Mesenchymal stem cell (in vitro differentiated cells and primary cell): ENCODE measurements around the gene PKHD1.

Experiments
- DNase-seq: peaks from one replicate; pipeline ENCODE4 v3.0.0-alpha.2; 2013
- H2AFZ ChIP-seq: one replicate; pipeline ENCODE4 v1.6.1; 2013; ENCODE audit warnings: low read depth, mild to moderate bottlenecking, control low read depth, inconsistent platforms, low read length, moderate library complexity
- H2AK5ac ChIP-seq: 2 replicates; pipeline ENCODE4 v1.6.1; 2013; ENCODE audit warnings: low read length, moderate library complexity, mild to moderate bottlenecking, inconsistent platforms; ENCODE audit not compliant: severe bottlenecking
- H2BK120ac ChIP-seq: one replicate; pipeline ENCODE4 v1.6.1; 2013; ENCODE audit warnings: low read depth, mild to moderate bottlenecking, inconsistent platforms, low read length, moderate library complexity
- H2BK12ac ChIP-seq, 2 experiments: one replicate each; pipeline ENCODE4 v1.6.1; 2013; ENCODE audit warnings: inconsistent platforms in 2 of 2, low read length in 2 of 2, mild to moderate bottlenecking in 2 of 2, moderate library complexity in 2 of 2, control low read depth in 1 of 2
- H2BK15ac ChIP-seq: one replicate; pipeline ENCODE4 v1.6.1; 2013; ENCODE audit warnings: mild to moderate bottlenecking, low read depth, inconsistent platforms; ENCODE audit not compliant: poor library complexity, severe bottlenecking
- H2BK5ac ChIP-seq: 2 replicates; pipeline ENCODE4 v1.6.1; 2013; ENCODE audit warnings: low read depth, mild to moderate bottlenecking, low read length, control low read depth, inconsistent platforms; ENCODE audit not compliant: poor library complexity, severe bottlenecking
- H3K14ac ChIP-seq, 2 experiments: one replicate each; pipeline ENCODE4 v1.6.1; 2013; ENCODE audit warnings: inconsistent platforms in 2 of 2, low read length in 2 of 2, control low read depth in 1 of 2, mild to moderate bottlenecking in 1 of 2, moderate library complexity in 1 of 2
- H3K18ac ChIP-seq, 2 experiments: one replicate each; pipeline ENCODE4 v1.6.1; 2013; ENCODE audit warnings: inconsistent platforms in 2 of 2, low read length in 2 of 2, control low read depth in 1 of 2, low read depth in 1 of 2, mild to moderate bottlenecking in 1 of 2
- H3K23ac ChIP-seq, 2 experiments: one replicate each; pipeline ENCODE4 v1.6.1; 2013; ENCODE audit warnings: inconsistent platforms in 2 of 2, low read length in 2 of 2, mild to moderate bottlenecking in 2 of 2, moderate library complexity in 2 of 2, control low read depth in 1 of 2
- H3K27ac ChIP-seq: 2 replicates; pipeline ENCODE4 v1.5.1; 2013; ENCODE audit warnings: mild to moderate bottlenecking, moderate library complexity, low read length, control low read depth, inconsistent platforms; ENCODE audit not compliant: poor library complexity, severe bottlenecking
- H3K27me3 ChIP-seq, 2 experiments: 2 replicates each; pipeline versions ENCODE4 v1.6.1 to v1.7.0; 2013; ENCODE audit warnings: low read length in 2 of 2, mild to moderate bottlenecking in 2 of 2, moderate library complexity in 2 of 2, control low read depth in 1 of 2, inconsistent platforms in 1 of 2; ENCODE audit not compliant: control insufficient read depth in 1 of 2, insufficient read depth in 1 of 2
- H3K36me3 ChIP-seq, 2 experiments: 2 replicates each; pipeline versions ENCODE4 v1.6.1 to v1.7.0; 2013; ENCODE audit warnings: low read length in 2 of 2, control low read depth in 1 of 2, inconsistent platforms in 1 of 2, low read depth in 1 of 2, mild to moderate bottlenecking in 1 of 2; ENCODE audit not compliant: insufficient read depth in 2 of 2, control insufficient read depth in 1 of 2
- H3K4ac ChIP-seq, 2 experiments: one replicate each; pipeline ENCODE4 v1.6.1; 2013; ENCODE audit warnings: inconsistent platforms in 2 of 2, low read length in 2 of 2, mild to moderate bottlenecking in 2 of 2, moderate library complexity in 2 of 2, control low read depth in 1 of 2, low read depth in 1 of 2
- H3K4me1 ChIP-seq: 2 replicates; pipeline ENCODE4 v1.6.1; 2013; ENCODE audit warnings: low read depth, low read length, control low read depth; ENCODE audit not compliant: control insufficient read depth, insufficient read depth
- H3K4me2 ChIP-seq: 2 replicates; pipeline ENCODE4 v1.6.1; 2013; ENCODE audit warnings: low read length, mild to moderate bottlenecking, inconsistent platforms; ENCODE audit not compliant: poor library complexity, severe bottlenecking
- H3K4me3 ChIP-seq, 2 experiments: 2 replicates each; pipeline versions ENCODE4 v1.5.1 to v1.7.0; 2013; ENCODE audit warnings: low read length in 2 of 2, mild to moderate bottlenecking in 2 of 2, control low read depth in 1 of 2, low read depth in 1 of 2; ENCODE audit not compliant: insufficient read depth in 1 of 2
- H3K79me1 ChIP-seq: replicated peaks from 2 replicates; pipeline ENCODE4 v1.6.1; 2013; ENCODE audit warnings: mild to moderate bottlenecking, control low read depth, low read length, inconsistent platforms; ENCODE audit not compliant: poor library complexity, severe bottlenecking
- H3K9ac ChIP-seq: 2 replicates; pipeline ENCODE4 v1.7.0; 2013; ENCODE audit warnings: mild to moderate bottlenecking, low read length, moderate library complexity
- H3K9me3 ChIP-seq: 2 replicates; pipeline ENCODE4 v1.7.0; 2013; ENCODE audit warnings: mild to moderate bottlenecking, low read length; ENCODE audit not compliant: control insufficient read depth
- H4K8ac ChIP-seq: one replicate; pipeline ENCODE4 v1.6.1; 2013; ENCODE audit warnings: inconsistent platforms, mild to moderate bottlenecking, low read length, moderate library complexity
- H4K91ac ChIP-seq: one replicate; pipeline ENCODE4 v1.6.1; 2013; ENCODE audit warnings: mild to moderate bottlenecking, low read length, inconsistent platforms
- WGBS: methylation state at CpG from one replicate; pipeline ENCODE4 v1.1.7; 2013; ENCODE audit warnings: mixed read lengths; 5-methylcytosine and 5-hydroxymethylcytosine counted together

Gene PKHD1

GRCh38 chr6:51753635-51754034 is 333.8 kb downstream of the PKHD1 start:
- H2BK120ac ChIP-seq = no peak overlapping the region
- DNase-seq = no peak
- no peak overlapping the region for H3K14ac ChIP-seq
- H3K4me1 ChIP-seq = no peaks in the 10 kb centered on the region
- H3K27ac ChIP-seq = no peak overlapping the region
- no peak overlapping the region for H3K23ac ChIP-seq
- no peak overlapping the region for H3K18ac ChIP-seq
- no peak overlapping the region for H3K4me3 ChIP-seq
- no peak overlapping the region for H2AFZ ChIP-seq
- H2AK5ac ChIP-seq = no peak overlapping the region
- no peaks in the 10 kb centered on the region for H3K9me3 ChIP-seq
- no peak overlapping the region for H2BK5ac ChIP-seq
- H3K4me2 ChIP-seq = no peak overlapping the region
- WGBS = 35% methylated on average over 6 of the region's 6 CpGs
- no peaks in the 10 kb centered on the region for H3K27me3 ChIP-seq
- no peaks in the 10 kb centered on the region for H3K79me1 ChIP-seq
- no peak overlapping the region for H4K91ac ChIP-seq
- no peak overlapping the region for H4K8ac ChIP-seq
- no peak overlapping the region for H3K9ac ChIP-seq
- H3K4ac ChIP-seq = no peak overlapping the region
- no peak overlapping the region for H2BK15ac ChIP-seq
- no peaks in the 10 kb centered on the region for H3K36me3 ChIP-seq
- no peak overlapping the region for H2BK12ac ChIP-seq

GRCh38 chr6:51743999-51744398 is 343.4 kb downstream of the PKHD1 start:
- H2AK5ac ChIP-seq = no peak overlapping the region
- no peak overlapping the region for H2AFZ ChIP-seq
- no peak overlapping the region for H3K27ac ChIP-seq
- no peak overlapping the region for H3K4ac ChIP-seq
- H3K18ac ChIP-seq = no peak overlapping the region
- no peak for DNase-seq
- no peak overlapping the region for H4K91ac ChIP-seq
- H3K9me3 ChIP-seq = no peaks in the 10 kb centered on the region
- H2BK12ac ChIP-seq = no peak overlapping the region
- H3K79me1 ChIP-seq = no peaks in the 10 kb centered on the region
- no peak overlapping the region for H2BK120ac ChIP-seq
- no peak overlapping the region for H2BK5ac ChIP-seq
- no peak overlapping the region for H4K8ac ChIP-seq
- H2BK15ac ChIP-seq = no peak overlapping the region
- no peaks in the 10 kb centered on the region for H3K27me3 ChIP-seq
- H3K4me2 ChIP-seq = no peak overlapping the region
- no peak overlapping the region for H3K4me3 ChIP-seq
- no peaks in the 10 kb centered on the region for H3K36me3 ChIP-seq
- no peak overlapping the region for H3K14ac ChIP-seq
- WGBS = 73% methylated on average over 2 of the region's 2 CpGs
- H3K9ac ChIP-seq = no peak overlapping the region
- H3K4me1 ChIP-seq = no peaks in the 10 kb centered on the region
- no peak overlapping the region for H3K23ac ChIP-seq

DNA sequence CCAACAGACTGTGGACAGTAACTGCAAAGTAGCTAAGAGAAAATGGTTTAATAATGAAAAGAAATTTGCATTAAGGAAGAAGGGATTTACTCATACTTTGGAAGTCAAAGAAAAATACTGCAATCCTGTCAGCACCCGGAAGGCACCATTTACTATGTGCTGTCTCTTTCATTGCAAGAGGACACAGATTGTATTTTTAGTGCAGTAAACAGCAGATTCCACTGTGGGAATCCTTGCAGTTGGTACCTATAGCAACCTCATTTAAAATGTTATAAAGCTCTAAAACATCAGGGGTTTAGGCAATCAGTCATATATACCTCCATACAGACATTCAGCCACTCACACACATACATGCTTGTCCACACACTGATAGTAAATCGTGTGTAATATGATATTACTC is 346.8 kb downstream of the PKHD1 start:
- 80% methylated on average over 1 of the region's 2 CpGs for WGBS
- no peaks in the 10 kb centered on the region for H3K27me3 ChIP-seq
- no peak overlapping the region for H2BK5ac ChIP-seq
- H2BK12ac ChIP-seq = no peak overlapping the region
- H3K4ac ChIP-seq = no peak overlapping the region
- no peak overlapping the region for H4K91ac ChIP-seq
- no peaks in the 10 kb centered on the region for H3K4me1 ChIP-seq
- H2AK5ac ChIP-seq = no peak overlapping the region
- H3K9ac ChIP-seq = no peak overlapping the region
- H4K8ac ChIP-seq = no peak overlapping the region
- no peaks in the 10 kb centered on the region for H3K9me3 ChIP-seq
- H3K79me1 ChIP-seq = no peaks in the 10 kb centered on the region
- no peaks in the 10 kb centered on the region for H3K36me3 ChIP-seq
- H3K18ac ChIP-seq = no peak overlapping the region
- no peak overlapping the region for H2BK120ac ChIP-seq
- no peak overlapping the region for H2AFZ ChIP-seq
- no peak overlapping the region for H3K27ac ChIP-seq
- DNase-seq = no peak
- H3K23ac ChIP-seq = no peak overlapping the region
- no peak overlapping the region for H3K4me3 ChIP-seq
- H3K14ac ChIP-seq = no peak overlapping the region
- no peak overlapping the region for H3K4me2 ChIP-seq
- no peak overlapping the region for H2BK15ac ChIP-seq

DNA sequence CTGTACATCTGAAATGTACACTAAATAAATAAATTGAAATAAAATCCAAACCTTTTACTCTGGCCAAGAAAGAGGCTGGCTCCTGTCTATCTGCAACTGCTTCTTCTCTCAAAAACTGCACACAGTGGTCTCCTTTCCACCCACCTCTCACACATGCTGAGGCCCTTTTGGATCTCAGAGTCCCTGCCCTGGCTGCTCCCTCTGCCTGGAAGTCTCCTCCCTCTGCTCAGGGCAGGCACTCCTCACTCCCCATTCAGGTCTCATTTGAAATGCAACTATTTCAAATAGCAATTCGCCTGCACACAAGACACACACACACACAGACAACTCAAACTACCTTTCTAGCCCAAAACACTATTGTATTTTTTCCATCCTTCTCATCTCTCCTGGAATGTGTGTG is 348.8 kb downstream of the PKHD1 start:
- H2BK12ac ChIP-seq = no peak overlapping the region
- H2AFZ ChIP-seq = no peak overlapping the region
- H3K9ac ChIP-seq = no peak overlapping the region
- no peak overlapping the region for H3K4me3 ChIP-seq
- no peak overlapping the region for H3K18ac ChIP-seq
- no peak overlapping the region for H4K8ac ChIP-seq
- H2AK5ac ChIP-seq = no peak overlapping the region
- no peak overlapping the region for H2BK120ac ChIP-seq
- H3K23ac ChIP-seq = no peak overlapping the region
- no peaks in the 10 kb centered on the region for H3K27me3 ChIP-seq
- no peak overlapping the region for H3K4ac ChIP-seq
- no peaks in the 10 kb centered on the region for H3K4me1 ChIP-seq
- no peak for DNase-seq
- no peak overlapping the region for H4K91ac ChIP-seq
- WGBS = no CpG with 5 or more reads among the region's 1 CpG
- H2BK15ac ChIP-seq = no peak overlapping the region
- H3K9me3 ChIP-seq = no peaks in the 10 kb centered on the region
- no peaks in the 10 kb centered on the region for H3K79me1 ChIP-seq
- H3K36me3 ChIP-seq = no peaks in the 10 kb centered on the region
- no peak overlapping the region for H3K4me2 ChIP-seq
- no peak overlapping the region for H2BK5ac ChIP-seq
- no peak overlapping the region for H3K27ac ChIP-seq
- H3K14ac ChIP-seq = no peak overlapping the region
